GM12878 (cell line): ENCODE data around the gene GRM7. TPM values are rescaled to one million over a fixed set of nuclear protein-coding genes. Genes with fewer than 3 reads are reported as not detected.

Source experiments
- ATAC-seq: fragments of 200-7000 bp; cut with Tn5 transposase; 3 replicates; pipeline ENCODE4 v1.9.1; 2020; ENCODE audit warnings: mild to moderate bottlenecking, moderate library complexity
- BruUV-seq: library from RNA; stranded (reverse); fragments of 400-500 nt; replicated peaks from 2 replicates; lab custom pipeline; 2021; lab: Mats Ljungman, UMichigan
- CTCF ChIA-PET: fragments of 300-600 bp; sonication (Branson Sonifier 250); formaldehyde crosslinking; extraction: SDS; loops from one replicate; lab custom pipeline; 2021; ENCODE audit warnings: inconsistent platforms; lab: Yijun Ruan, JAX
- POLR2A ChIA-PET: fragments of 350-600 bp; formaldehyde crosslinking; extraction: SDS; loops from one replicate; lab custom pipeline; 2021; ENCODE audit warnings: inconsistent platforms; lab: Charles Lee
- RAD21 ChIA-PET: fragments of 300-600 bp; sonication (Branson Sonifier 250); formaldehyde crosslinking; loops from one replicate; lab custom pipeline; 2023; ENCODE audit warnings: antibody characterized with exemption; ENCODE audit not compliant: unreplicated experiment; lab: Charles Lee
- SMC1A ChIA-PET: fragments of 300-600 bp; sonication (Branson Sonifier 250); formaldehyde crosslinking; loops from one replicate; lab custom pipeline; 2023; ENCODE audit not compliant: unreplicated experiment, uncharacterized antibody; lab: Charles Lee
- DNase-seq: peaks from one replicate; pipeline ENCODE4 v3.0.0-alpha.2; 2011; ENCODE audit warnings: low read depth, low spot score
- FAIRE-seq: peaks from 3 replicates; lab custom pipeline; 2011; peaks lifted over from hg19 to GRCh38; lab: Jason Lieb, UNC
- H2AFZ ChIP-seq: 2 replicates; pipeline ENCODE4 v1.6.0; 2011; ENCODE audit warnings: low read depth, low read length, control low read depth; ENCODE audit not compliant: control insufficient read depth
- H3K27ac ChIP-seq: 2 replicates; pipeline ENCODE4 v1.5.1; 2011; ENCODE audit warnings: control low read depth; ENCODE audit not compliant: control insufficient read depth, insufficient read depth
- H3K27me3 ChIP-seq, 2 experiments: replicated peaks in 1 of 2; 2 replicates each; pipeline versions ENCODE4 v1.6.0 to v1.6.1; 2011; ENCODE audit warnings: low read length in 1 of 2; ENCODE audit not compliant: control insufficient read depth in 2 of 2, insufficient read depth in 2 of 2
- H3K36me3 ChIP-seq, 2 experiments: 2 replicates each; pipeline ENCODE4 v1.5.1; 2011; ENCODE audit warnings: low read length in 1 of 2; ENCODE audit not compliant: control insufficient read depth in 2 of 2, insufficient read depth in 2 of 2
- H3K4me1 ChIP-seq: 2 replicates; pipeline ENCODE4 v1.6.1; 2011; ENCODE audit warnings: mild to moderate bottlenecking, low read length, moderate library complexity, mixed read lengths; ENCODE audit not compliant: control insufficient read depth, insufficient read depth
- H3K4me2 ChIP-seq: 2 replicates; pipeline ENCODE4 v1.6.0; 2011; ENCODE audit warnings: control low read depth; ENCODE audit not compliant: control insufficient read depth, insufficient read depth
- H3K4me3 ChIP-seq: fragments of 200-600 bp; sonication (generic); 2 replicates; pipeline ENCODE4 v1.5.1; 2016
- H3K79me2 ChIP-seq: 2 replicates; pipeline ENCODE4 v1.6.0; 2011; ENCODE audit warnings: low read length; ENCODE audit not compliant: control insufficient read depth, insufficient read depth
- H3K9ac ChIP-seq: 2 replicates; pipeline ENCODE4 v1.8.0; 2011; ENCODE audit warnings: low read length, control low read depth, mixed read lengths; ENCODE audit not compliant: control insufficient read depth, insufficient read depth
- H3K9me3 ChIP-seq: replicated peaks from 3 replicates; pipeline ENCODE4 v1.5.1; 2011; ENCODE audit warnings: mild to moderate bottlenecking, low read length; ENCODE audit not compliant: control insufficient read depth, insufficient read depth
- H4K20me1 ChIP-seq: 2 replicates; pipeline ENCODE4 v1.6.0; 2011; ENCODE audit not compliant: control insufficient read depth, insufficient read depth
- ATF3 ChIP-seq: IDR thresholded peaks from 2 replicates; pipeline ENCODE4 v1.6.1; 2011; ENCODE audit warnings: low read depth, mild to moderate bottlenecking, low read length, moderate library complexity, borderline replicate concordance; ENCODE audit errors: extremely low read depth
- ATF7 ChIP-seq: fragments of 450-650 bp; IDR thresholded peaks from 2 replicates; pipeline ENCODE4 v1.6.1; 2016; ENCODE audit warnings: low read depth, mild to moderate bottlenecking
- CBX3 ChIP-seq: fragments of 200-600 bp; sonication (generic); IDR thresholded peaks from 2 replicates; pipeline ENCODE4 v1.6.1; 2016; ENCODE audit warnings: low read depth, borderline replicate concordance
- CHD1 ChIP-seq: IDR thresholded peaks from 2 replicates; pipeline ENCODE4 v1.6.1; 2012; ENCODE audit warnings: low read depth, low read length, improper control_type of control experiment
- JUNB ChIP-seq: IDR thresholded peaks from 2 replicates; pipeline ENCODE4 v1.6.1; 2016; ENCODE audit warnings: antibody characterized with exemption, mild to moderate bottlenecking
- MYC ChIP-seq: IDR thresholded peaks from 2 replicates; pipeline ENCODE4 v1.6.1; 2011; ENCODE audit warnings: mild to moderate bottlenecking, low read length, moderate library complexity, inconsistent platforms; ENCODE audit not compliant: insufficient read depth, insufficient replicate concordance, insufficient read length, severe bottlenecking
- SIX5 ChIP-seq: IDR thresholded peaks from 2 replicates; pipeline ENCODE4 v1.6.1; 2011; ENCODE audit warnings: mild to moderate bottlenecking, low read depth, low read length, moderate library complexity; ENCODE audit not compliant: severe bottlenecking
- SMAD5 ChIP-seq: IDR thresholded peaks from 2 replicates; pipeline ENCODE4 v1.6.1; 2016; ENCODE audit warnings: antibody characterized with exemption, low read depth
- SMC3 ChIP-seq: IDR thresholded peaks from 2 replicates; pipeline ENCODE4 v1.6.1; 2011; ENCODE audit warnings: low read length, improper control_type of control experiment, borderline replicate concordance
- TAF1 ChIP-seq: IDR thresholded peaks from 2 replicates; pipeline ENCODE4 v1.6.1; 2011; ENCODE audit warnings: mild to moderate bottlenecking, low read depth, low read length, borderline replicate concordance
- ZNF217 ChIP-seq: fragments of 450-650 bp; IDR thresholded peaks from 2 replicates; pipeline ENCODE4 v1.6.1; 2017; ENCODE audit warnings: antibody characterized with exemption, mild to moderate bottlenecking
- ZNF592 ChIP-seq: fragments of 450-650 bp; IDR thresholded peaks from 2 replicates; pipeline ENCODE4 v1.6.1; 2017; ENCODE audit warnings: mild to moderate bottlenecking, moderate library complexity
- WGBS: methylation state at CpG from one replicate; pipeline ENCODE4 v1.1.6; 2016; ENCODE audit warnings: low lambda C conversion rate; ENCODE audit not compliant: insufficient replicate concordance, insufficient coverage; ENCODE audit errors: missing lambda C conversion rate; 5-methylcytosine and 5-hydroxymethylcytosine counted together
- in situ Hi-C: fragments of 300-500 bp; cut with MboI; formaldehyde crosslinking; loops from 9 replicates; pipeline ENCODE4 v1.14.3; 2018; ENCODE audit warnings: mixed read lengths
- intact Hi-C: fragments of 100-400 bp; cut with micrococcal nuclease; formaldehyde crosslinking; loops from one replicate; pipeline ENCODE4 v1.14.2; 2022; ENCODE audit not compliant: unreplicated experiment
- polyA plus RNA-seq, 11 experiments: library from polyadenylated mRNA; depleted of rRNA in 4 of 11; unstranded in 6 of 11; stranded (reverse) in 5 of 11; fragments of >200 nt; fragmentation: Nextera tagmentation in 4 of 11; fragmentation: Illumina TruSeq in 1 of 11; extraction: Ambion mirVana in 4 of 11; extraction: Trizol in 1 of 11; gene quantifications; 1 replicate in 1 of 11; 2 replicates in 10 of 11; pipeline versions ENCODE4 v1.2.1 to v1.2.3, GENCODE V29; 2011 to 2016; ENCODE audit warnings: inconsistent platforms in 2 of 11, missing spikeins in 2 of 11, low read depth in 1 of 11
- total RNA-seq, 4 experiments: library from RNA; depleted of rRNA in 3 of 4; stranded (reverse); fragments of >200 nt in 3 of 4; fragmentation: Illumina TruSeq in 1 of 4; extraction: Trizol in 1 of 4; gene quantifications; 2 replicates each; pipeline versions ENCODE4 v1.2.1 to v1.2.3, GENCODE V29; 2013 to 2021
- TF ChIP-seq, protein P1 (sequence below): fragments of 450-650 bp; IDR thresholded peaks from 2 replicates; pipeline ENCODE4 v1.6.1; 2017; ENCODE audit warnings: antibody characterized with exemption, mild to moderate bottlenecking, moderate library complexity

The GRM7 gene
- total and polyA plus RNA-seq, 10 of the 15 experiments (the other 5 are each of a cell fraction or from before 2014, with no cell fraction given), result not detected

GRCh38 chr3:7188551-7188950, 327.6 kb downstream of the GRM7 start:
- CTCF ChIA-PET, result interaction anchor here (1.4 kb wide), 1 partner anchor 12 kb away, joined by 4 read pairs; no protein-coding TSS in a partner anchor

More at GRCh38 chr3:7188551-7188950, 327.6 kb downstream of the GRM7 start:
- H3K79me2 ChIP-seq, result no peaks in the 10 kb centered on the region
- ChIA-PET SMC1A (interaction anchor here (0.5 to 1.1 kb wide), 3 partner anchors 30 to 1102 kb away, joined by 3 read pairs; no protein-coding TSS in a partner anchor), POLR2A (no interaction called here), RAD21 (no interaction called here)
- no peaks in the 10 kb centered on the region for H3K36me3 ChIP-seq
- no peaks in the 10 kb centered on the region for H3K4me1 ChIP-seq
- H2AFZ ChIP-seq, result no peak overlapping the region
- BruUV-seq, result no TSS peak
- H3K4me3 ChIP-seq, result no peak overlapping the region
- H3K4me2 ChIP-seq, result no peak overlapping the region
- no peak overlapping the region for H3K9ac ChIP-seq
- DNase-seq (no peak), ATAC-seq (no peak), FAIRE-seq (no peak)
- no peaks in the 10 kb centered on the region for H3K9me3 ChIP-seq
- in situ Hi-C loops, result no loop called here
- no peaks in the 10 kb centered on the region for H4K20me1 ChIP-seq
- TF ChIP-seq JUNB, result no peak
- TF ChIP-seq ZNF217, result no peak
- TF ChIP-seq ATF3, result no peak
- TF ChIP-seq ZNF592, result no peak
- TF ChIP-seq SMC3, result no peak
- no peak for TF ChIP-seq SMAD5
- no peak for TF ChIP-seq TAF1
- no peak for TF ChIP-seq MYC
- TF ChIP-seq, protein P1, sequence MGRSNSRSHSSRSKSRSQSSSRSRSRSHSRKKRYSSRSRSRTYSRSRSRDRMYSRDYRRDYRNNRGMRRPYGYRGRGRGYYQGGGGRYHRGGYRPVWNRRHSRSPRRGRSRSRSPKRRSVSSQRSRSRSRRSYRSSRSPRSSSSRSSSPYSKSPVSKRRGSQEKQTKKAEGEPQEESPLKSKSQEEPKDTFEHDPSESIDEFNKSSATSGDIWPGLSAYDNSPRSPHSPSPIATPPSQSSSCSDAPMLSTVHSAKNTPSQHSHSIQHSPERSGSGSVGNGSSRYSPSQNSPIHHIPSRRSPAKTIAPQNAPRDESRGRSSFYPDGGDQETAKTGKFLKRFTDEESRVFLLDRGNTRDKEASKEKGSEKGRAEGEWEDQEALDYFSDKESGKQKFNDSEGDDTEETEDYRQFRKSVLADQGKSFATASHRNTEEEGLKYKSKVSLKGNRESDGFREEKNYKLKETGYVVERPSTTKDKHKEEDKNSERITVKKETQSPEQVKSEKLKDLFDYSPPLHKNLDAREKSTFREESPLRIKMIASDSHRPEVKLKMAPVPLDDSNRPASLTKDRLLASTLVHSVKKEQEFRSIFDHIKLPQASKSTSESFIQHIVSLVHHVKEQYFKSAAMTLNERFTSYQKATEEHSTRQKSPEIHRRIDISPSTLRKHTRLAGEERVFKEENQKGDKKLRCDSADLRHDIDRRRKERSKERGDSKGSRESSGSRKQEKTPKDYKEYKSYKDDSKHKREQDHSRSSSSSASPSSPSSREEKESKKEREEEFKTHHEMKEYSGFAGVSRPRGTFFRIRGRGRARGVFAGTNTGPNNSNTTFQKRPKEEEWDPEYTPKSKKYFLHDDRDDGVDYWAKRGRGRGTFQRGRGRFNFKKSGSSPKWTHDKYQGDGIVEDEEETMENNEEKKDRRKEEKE, result no peak
- no peak for TF ChIP-seq CHD1
- no peak for TF ChIP-seq SIX5
- no peak for TF ChIP-seq ATF7
- TF ChIP-seq CBX3, result no peak
- no peak overlapping the region for H3K27ac ChIP-seq
- no peaks in the 10 kb centered on the region for H3K27me3 ChIP-seq
- WGBS, result 0% methylated on average over 1 of the region's 1 CpG
- intact Hi-C loops, result no loop called here
